Nephron (organoid): ENCODE measurements around the gene DLX4.

Source experiments
- H3K27ac Mint-ChIP-seq, 3 experiments: 2 replicates each; pipeline ENCODE4 v1.8.0; 2020; ENCODE audit warnings: mixed read lengths in 3 of 3, mild to moderate bottlenecking in 2 of 3, moderate library complexity in 1 of 3
- H3K27me3 Mint-ChIP-seq: 2 replicates; pipeline ENCODE4 v1.8.0; 2021; ENCODE audit warnings: low read depth, mild to moderate bottlenecking, moderate library complexity, mixed read lengths
- H3K36me3 Mint-ChIP-seq: 2 replicates; pipeline ENCODE4 v1.8.0; 2020; ENCODE audit warnings: low read depth, mixed read lengths
- H3K4me1 Mint-ChIP-seq: 2 replicates; pipeline ENCODE4 v1.8.0; 2020; ENCODE audit warnings: mixed read lengths
- H3K4me3 Mint-ChIP-seq, 3 experiments: 2 replicates each; pipeline ENCODE4 v1.8.0; 2020; ENCODE audit warnings: mild to moderate bottlenecking in 3 of 3, mixed read lengths in 3 of 3, moderate library complexity in 2 of 3
- H3K9me3 Mint-ChIP-seq: 2 replicates; pipeline ENCODE4 v1.8.0; 2020; ENCODE audit warnings: mixed read lengths
- CTCF ChIP-seq, 3 experiments: fragments of 200-600 bp; sonication (generic); IDR thresholded peaks; one replicate each; pipeline ENCODE4 v1.5.0; 2021; ENCODE audit warnings: antibody characterized with exemption in 3 of 3; ENCODE audit not compliant: unreplicated experiment in 3 of 3

The DLX4 gene

GRCh38 chr17:49966767-49967166, 2.2 kb upstream of the DLX4 start:
- H3K27me3 Mint-ChIP-seq, result peaks cover 100% of the 10 kb centered on the region
- no peak for TF ChIP-seq CTCF (IDR thresholded peaks at IDR 0.05; ENCODE audit: unreplicated experiment in 3 of 3)
- H3K9me3 Mint-ChIP-seq, result peaks cover 2% of the 10 kb centered on the region
- H3K4me3 Mint-ChIP-seq, result no peak overlapping the region
- H3K4me1 Mint-ChIP-seq, result peaks cover 36% of the 10 kb centered on the region
- H3K27ac Mint-ChIP-seq, result no peak overlapping the region
- H3K36me3 Mint-ChIP-seq, result no peaks in the 10 kb centered on the region

- H3K9me3 Mint-ChIP-seq, result peaks cover 2% of the 10 kb centered on the region
- no peak overlapping the region for H3K4me3 Mint-ChIP-seq
- no peak for TF ChIP-seq CTCF (IDR thresholded peaks at IDR 0.05; ENCODE audit: unreplicated experiment in 3 of 3)
- no peak overlapping the region for H3K27ac Mint-ChIP-seq
- H3K4me1 Mint-ChIP-seq, result peaks cover 36% of the 10 kb centered on the region
- no peaks in the 10 kb centered on the region for H3K36me3 Mint-ChIP-seq
- H3K27me3 Mint-ChIP-seq, result peaks cover 100% of the 10 kb centered on the region
Measured at GRCh38 chr17:49967205-49967604, 1.8 kb upstream of the DLX4 start.

- H3K27me3 Mint-ChIP-seq, result peaks cover 100% of the 10 kb centered on the region
- peaks cover 36% of the 10 kb centered on the region for H3K4me1 Mint-ChIP-seq
- H3K4me3 Mint-ChIP-seq, result peak overlapping the region; percentile 61 to 74 (median 72)
- no peaks in the 10 kb centered on the region for H3K36me3 Mint-ChIP-seq
- peaks cover 2% of the 10 kb centered on the region for H3K9me3 Mint-ChIP-seq
- H3K27ac Mint-ChIP-seq, result no peak overlapping the region
- TF ChIP-seq CTCF (IDR thresholded peaks at IDR 0.05; ENCODE audit: unreplicated experiment in 3 of 3), result no peak
Measured at GRCh38 chr17:49967621-49968404, 1.2 kb upstream of the DLX4 start.

GRCh38 chr17:49968405-49969133, 421 bp upstream of the DLX4 start:
- H3K4me3 Mint-ChIP-seq, result peak overlapping the region; percentile 86 to 90 (median 88)
- peaks cover 31% of the 10 kb centered on the region for H3K4me1 Mint-ChIP-seq
- peak overlapping the region in 1 of 3 experiments; percentile 44 for H3K27ac Mint-ChIP-seq
- peaks cover 100% of the 10 kb centered on the region for H3K27me3 Mint-ChIP-seq
- H3K9me3 Mint-ChIP-seq, result peaks cover 2% of the 10 kb centered on the region
- no peaks in the 10 kb centered on the region for H3K36me3 Mint-ChIP-seq
- TF ChIP-seq CTCF (IDR thresholded peaks at IDR 0.05; ENCODE audit: unreplicated experiment in 3 of 3), result no peak

- TF ChIP-seq CTCF (IDR thresholded peaks at IDR 0.05; ENCODE audit: unreplicated experiment in 3 of 3), result no peak
- Mint-ChIP-seq H3K4me3 (peak overlapping the region; percentile 54 to 90 (median 71)), H3K27me3 (peaks cover 100% of the 10 kb centered on the region), H3K4me1 (peaks cover 19% of the 10 kb centered on the region), H3K27ac (no peak overlapping the region), H3K9me3 (peaks cover 2% of the 10 kb centered on the region), H3K36me3 (no peaks in the 10 kb centered on the region)
Measured at GRCh38 chr17:49969795-49970389, 902 bp downstream of the DLX4 start.
